ENCODE measurements around the gene CD3E.
"Not testable (repeated sequence)": the region's sequence is repeated elsewhere in the genome, so short reads cannot be mapped to it uniquely, and the experiment has no call there.

CD3E gene

GRCh38 chr11:118291477-118292135 lies 12.9 kb upstream of the CD3E start:
- no peak for DNase-seq

- no peak for DNase-seq
Measured at GRCh38 chr11:118294053-118294452, 10.5 kb upstream of the CD3E start.

GRCh38 chr11:118295199-118295598 lies 9.3 kb upstream of the CD3E start:
- DNase-seq, result no peak

GRCh38 chr11:118295815-118296454 lies 8.6 kb upstream of the CD3E start:
- no peak for DNase-seq

GRCh38 chr11:118301600-118302195 lies 2.8 kb upstream of the CD3E start:
- DNase-seq, result no peak

GRCh38 chr11:118304227-118304567 lies 333 bp upstream of the CD3E start:
- DNase-seq, result no peak

GRCh38 chr11:118305726-118306125 lies 1.2 kb downstream of the CD3E start:
- no peak for DNase-seq

- DNase-seq, result no peak
Measured at GRCh38 chr11:118306556-118306955, 2.0 kb downstream of the CD3E start.

- not testable (repeated sequence) for DNase-seq
Measured at GRCh38 chr11:118308995-118309528, 4.5 kb downstream of the CD3E start.

- DNase-seq, result no peak
Measured at GRCh38 chr11:118310271-118310670, 5.7 kb downstream of the CD3E start.

- DNase-seq, result no peak
Measured at GRCh38 chr11:118310781-118311485, 6.4 kb downstream of the CD3E start.

- no peak for DNase-seq
Measured at GRCh38 chr11:118311518-118311917, 7.0 kb downstream of the CD3E start.

GRCh38 chr11:118312328-118312727 lies 7.8 kb downstream of the CD3E start:
- DNase-seq, result no peak

GRCh38 chr11:118313242-118313641 lies 8.7 kb downstream of the CD3E start:
- DNase-seq, result no peak

GRCh38 chr11:118314988-118315411 lies 10.5 kb downstream of the CD3E start:
- no peak for DNase-seq

GRCh38 chr11:118318124-118318523 lies 13.6 kb downstream of the CD3E start:
- peak; percentile 21 for DNase-seq

GRCh38 chr11:118318581-118319336 lies 14.2 kb downstream of the CD3E start:
- peak; percentile 29 for DNase-seq

- DNase-seq, result no peak
Measured at GRCh38 chr11:118319337-118319707, 14.8 kb downstream of the CD3E start.

- peak; percentile 5 for DNase-seq
Measured at GRCh38 chr11:118320515-118320914, 16.0 kb downstream of the CD3E start.

GRCh38 chr11:118321386-118322082 lies 17.0 kb downstream of the CD3E start:
- DNase-seq, result peak; percentile 9

GRCh38 chr11:118322721-118323120 lies 18.2 kb downstream of the CD3E start:
- peak; percentile 7 for DNase-seq

- no peak for DNase-seq
Measured at GRCh38 chr11:118325283-118325682, 20.8 kb downstream of the CD3E start.
